Measurements from ENCODE around the gene HPS3. TPM values are rescaled to one million over a fixed set of nuclear protein-coding genes. Genes with fewer than 3 reads are reported as not detected.

Gene HPS3
- total RNA-seq, 2 experiments from 2014 or later: 26.8 to 29.0 TPM

DNA sequence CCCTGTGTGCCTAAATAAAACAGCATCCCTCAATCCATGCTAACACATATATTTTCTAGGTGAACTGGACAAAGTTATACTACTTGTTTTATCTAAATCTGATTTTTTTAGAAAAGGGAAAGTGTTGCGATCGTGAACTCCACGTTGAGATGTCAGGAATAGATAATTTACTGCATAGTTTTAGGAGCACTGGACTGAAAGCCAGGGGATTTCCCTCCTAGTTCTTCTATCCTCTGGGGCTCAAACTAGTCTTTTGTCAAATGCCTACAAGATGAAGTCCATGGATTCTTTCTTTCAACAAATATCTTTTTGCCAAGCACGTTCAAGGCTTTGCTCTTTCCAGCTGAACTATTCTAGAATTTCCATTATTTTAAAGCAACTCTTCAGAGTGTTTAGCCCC is 617 bp upstream of the HPS3 start:
- CTCF ChIA-PET: interaction anchor here (0.7 to 5.1 kb wide), 6 partner anchors 8 to 174 kb away, joined by 3 to 37 read pairs (median 10); no protein-coding TSS in a partner anchor
- ATAC-seq: no peak
- DNase-seq: no peak
- peak overlapping the region; percentile 88 for H3K27ac Mint-ChIP-seq
- POLR2A ChIA-PET: interaction anchor here (0.9 to 2.1 kb wide), 4 partner anchors 24 to 138 kb away, joined by 3 to 7 read pairs (median 6); partner anchors contain the start of gene GYG1
- peak overlapping the region; percentile 89 for H3K4me3 Mint-ChIP-seq
- H3K36me3 Mint-ChIP-seq (ENCODE audit: low read depth): peaks cover 14% of the 10 kb centered on the region
- peaks cover 12% of the 10 kb centered on the region for H3K27me3 Mint-ChIP-seq (ENCODE audit: low read depth)
- no peaks in the 10 kb centered on the region for H3K9me3 Mint-ChIP-seq (ENCODE audit: insufficient read depth)
- H3K4me1 Mint-ChIP-seq (ENCODE audit: low read depth): peaks cover 34% of the 10 kb centered on the region

DNA sequence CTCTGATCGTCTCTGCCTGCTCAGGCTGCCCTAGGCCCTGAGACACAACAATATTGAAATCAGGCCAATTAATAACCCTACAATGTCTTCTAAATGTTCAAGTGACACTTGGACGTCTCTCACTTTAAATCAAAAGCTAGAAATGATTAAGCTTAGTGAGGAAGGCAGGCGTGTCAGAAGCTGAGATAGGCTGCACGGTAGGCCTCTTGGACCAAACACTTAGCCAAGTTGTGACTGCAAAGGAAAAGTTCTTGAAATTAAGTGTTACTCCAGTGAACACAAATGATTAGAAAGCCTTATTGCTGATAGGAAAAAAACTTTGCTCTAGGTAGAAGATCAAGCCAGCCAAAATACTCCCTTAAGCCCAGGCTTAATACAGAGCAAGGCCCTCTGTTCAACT is 2.2 kb downstream of the HPS3 start:
- CTCF ChIA-PET: interaction anchor here (0.7 to 5.1 kb wide), 4 partner anchors 11 to 177 kb away, joined by 4 to 37 read pairs (median 11); no protein-coding TSS in a partner anchor
- H3K4me3 Mint-ChIP-seq: peak overlapping the region; percentile 89
- DNase-seq (no peak), ATAC-seq (no peak)
- POLR2A ChIA-PET: no interaction called here
- no peak overlapping the region for H3K27ac Mint-ChIP-seq
- H3K4me1 Mint-ChIP-seq (ENCODE audit: low read depth): peaks cover 34% of the 10 kb centered on the region
- H3K9me3 Mint-ChIP-seq (ENCODE audit: insufficient read depth): no peaks in the 10 kb centered on the region
- peaks cover 5% of the 10 kb centered on the region for H3K27me3 Mint-ChIP-seq (ENCODE audit: low read depth)
- H3K36me3 Mint-ChIP-seq (ENCODE audit: low read depth): peaks cover 19% of the 10 kb centered on the region

GRCh38 chr3:149134575-149134974 is 5.1 kb downstream of the HPS3 start:
- Mint-ChIP-seq H3K4me3 (no peak overlapping the region), H3K27ac (no peak overlapping the region), H3K9me3 (ENCODE audit: insufficient read depth) (no peaks in the 10 kb centered on the region), H3K4me1 (ENCODE audit: low read depth) (peaks cover 25% of the 10 kb centered on the region), H3K36me3 (ENCODE audit: low read depth) (peaks cover 19% of the 10 kb centered on the region), H3K27me3 (ENCODE audit: low read depth) (no peaks in the 10 kb centered on the region)
- ChIA-PET POLR2A (interaction anchor here (0.5 kb wide), 1 partner anchor 164 kb away, joined by 3 read pairs; no protein-coding TSS in a partner anchor), CTCF (interaction anchor here (0.9 to 1.5 kb wide), 2 partner anchors 14 to 23 kb away, joined by 4 read pairs; no protein-coding TSS in a partner anchor)
- no peak for ATAC-seq
- no peak for DNase-seq

DNA sequence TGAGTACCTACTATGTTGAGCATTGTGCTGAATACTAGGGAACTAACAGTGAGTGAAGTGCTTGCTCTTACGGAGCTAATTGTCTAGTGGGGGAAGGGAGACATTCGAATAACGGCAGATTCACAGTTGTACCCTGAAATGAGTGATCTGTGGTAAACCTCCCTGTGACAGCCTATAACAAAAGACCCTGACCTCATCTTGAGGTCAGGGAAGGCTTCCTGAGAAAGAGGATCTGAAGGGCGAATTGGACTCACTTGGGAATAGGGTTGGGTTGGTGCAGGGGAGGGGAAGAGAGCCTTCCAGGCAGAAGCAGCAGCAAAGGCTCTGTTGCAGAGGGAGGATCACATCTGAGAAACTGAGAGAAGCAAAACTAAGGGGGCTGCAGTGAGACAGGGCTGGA is 13.2 kb downstream of the HPS3 start:
- no peak for DNase-seq
- Mint-ChIP-seq H3K4me1 (ENCODE audit: low read depth) (peaks cover 4% of the 10 kb centered on the region), H3K27ac (no peak overlapping the region), H3K9me3 (ENCODE audit: insufficient read depth) (no peaks in the 10 kb centered on the region), H3K36me3 (ENCODE audit: low read depth) (peaks cover 36% of the 10 kb centered on the region), H3K4me3 (no peak overlapping the region), H3K27me3 (ENCODE audit: low read depth) (no peaks in the 10 kb centered on the region)
- ChIA-PET CTCF (no interaction called here), POLR2A (no interaction called here)
- no peak for ATAC-seq

DNA sequence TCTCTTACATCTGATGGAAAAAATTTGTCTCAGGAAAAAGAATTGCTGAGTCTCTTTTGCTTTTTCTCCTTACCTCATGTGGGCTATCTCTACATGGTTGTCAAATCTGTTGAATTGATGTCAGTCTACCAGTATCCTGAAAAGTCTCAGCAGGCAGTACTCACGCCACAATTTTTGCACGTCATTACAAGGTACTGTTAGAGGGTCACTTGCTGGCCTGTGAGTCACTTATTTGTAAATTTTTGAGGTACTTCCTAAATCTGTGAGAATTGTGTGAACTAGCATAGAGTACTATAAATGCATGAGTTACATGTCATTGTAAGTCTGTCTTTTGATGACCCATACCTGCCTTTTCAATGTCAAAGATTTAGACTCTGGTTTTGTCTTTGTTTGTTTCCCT is 15.9 kb downstream of the HPS3 start:
- no peak overlapping the region for H3K4me3 Mint-ChIP-seq
- H3K9me3 Mint-ChIP-seq (ENCODE audit: insufficient read depth): no peaks in the 10 kb centered on the region
- DNase-seq (no peak), ATAC-seq (no peak)
- CTCF ChIA-PET: interaction anchor here (0.8 to 1.7 kb wide), 3 partner anchors 13 to 25 kb away, joined by 3 to 13 read pairs (median 4); partner anchors contain the start of gene HPS3
- peaks cover 50% of the 10 kb centered on the region for H3K36me3 Mint-ChIP-seq (ENCODE audit: low read depth)
- POLR2A ChIA-PET: interaction anchor here (0.6 kb wide), 1 partner anchor 20 kb away, joined by 3 read pairs; no protein-coding TSS in a partner anchor
- H3K27ac Mint-ChIP-seq: peak overlapping the region; percentile 41
- no peaks in the 10 kb centered on the region for H3K27me3 Mint-ChIP-seq (ENCODE audit: low read depth)
- peaks cover 4% of the 10 kb centered on the region for H3K4me1 Mint-ChIP-seq (ENCODE audit: low read depth)

- ATAC-seq (peak; percentile 55), DNase-seq (no peak)
- Mint-ChIP-seq H3K27ac (no peak overlapping the region), H3K4me3 (no peak overlapping the region), H3K9me3 (ENCODE audit: insufficient read depth) (no peaks in the 10 kb centered on the region), H3K36me3 (ENCODE audit: low read depth) (peaks cover 49% of the 10 kb centered on the region), H3K27me3 (ENCODE audit: low read depth) (no peaks in the 10 kb centered on the region), H3K4me1 (ENCODE audit: low read depth) (peaks cover 4% of the 10 kb centered on the region)
- ChIA-PET POLR2A (interaction anchor here (0.6 to 1.1 kb wide), 2 partner anchors 19 to 42 kb away, joined by 3 read pairs; no protein-coding TSS in a partner anchor), CTCF (interaction anchor here (0.7 to 1.7 kb wide), 5 partner anchors 11 to 25 kb away, joined by 3 to 13 read pairs (median 4); partner anchors contain the start of gene HPS3)
These were observed 16.5 kb downstream of the HPS3 start for GRCh38 chr3:149145974-149146373.

DNA sequence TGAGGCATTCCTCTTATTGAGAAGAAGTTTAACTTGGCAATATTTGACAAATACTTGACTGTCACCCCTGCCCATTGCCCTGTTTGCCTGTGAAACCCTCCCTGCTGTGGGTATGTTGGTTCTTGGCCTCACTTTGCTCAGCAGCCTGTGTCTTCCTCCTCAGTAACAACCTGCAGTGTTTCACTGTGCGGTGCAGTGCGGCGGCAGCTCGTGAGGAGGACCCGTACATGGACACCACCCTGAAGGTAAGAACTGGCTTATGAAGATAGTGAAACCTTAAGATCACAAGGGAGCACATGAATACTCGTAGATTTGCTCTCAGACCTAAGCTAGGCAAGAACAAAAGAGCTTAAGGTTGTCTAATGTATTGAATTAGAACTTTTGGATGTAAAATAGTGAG is 21.0 kb downstream of the HPS3 start:
- DNase-seq (no peak), ATAC-seq (no peak)
- Mint-ChIP-seq H3K4me1 (ENCODE audit: low read depth) (peaks cover 18% of the 10 kb centered on the region), H3K36me3 (ENCODE audit: low read depth) (peaks cover 41% of the 10 kb centered on the region), H3K4me3 (no peak overlapping the region), H3K9me3 (ENCODE audit: insufficient read depth) (no peaks in the 10 kb centered on the region), H3K27me3 (ENCODE audit: low read depth) (no peaks in the 10 kb centered on the region), H3K27ac (no peak overlapping the region)
- ChIA-PET POLR2A (no interaction called here), CTCF (no interaction called here)

DNA sequence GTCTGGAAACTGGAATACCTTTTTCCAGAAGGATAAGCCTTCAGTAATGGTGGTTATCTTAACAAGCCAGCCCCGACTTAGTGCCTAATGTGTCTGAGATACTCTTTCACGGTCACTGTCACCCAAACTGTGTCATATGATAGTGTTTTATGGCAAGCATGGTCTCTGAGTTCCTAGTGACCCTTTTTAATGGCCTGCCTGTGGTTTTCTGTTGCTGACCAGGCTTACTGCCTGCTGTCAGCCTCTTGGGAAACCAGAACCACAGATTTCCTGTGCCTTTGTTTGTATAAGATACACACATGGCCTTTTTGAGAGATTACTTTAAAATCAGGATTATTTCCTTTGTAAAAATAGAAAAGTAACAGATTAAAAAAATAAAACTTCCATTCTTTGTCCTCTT is 22.4 kb downstream of the HPS3 start:
- H3K9me3 Mint-ChIP-seq (ENCODE audit: insufficient read depth): no peaks in the 10 kb centered on the region
- H3K27me3 Mint-ChIP-seq (ENCODE audit: low read depth): no peaks in the 10 kb centered on the region
- ChIA-PET POLR2A (interaction anchor here (1.2 kb wide), 1 partner anchor 22 kb away, joined by 7 read pairs; the partner anchor contains the start of gene HPS3), CTCF (interaction anchor here (1.7 kb wide), 1 partner anchor 32 kb away, joined by 6 read pairs; no protein-coding TSS in a partner anchor)
- DNase-seq (no peak), ATAC-seq (no peak)
- H3K4me3 Mint-ChIP-seq: no peak overlapping the region
- H3K4me1 Mint-ChIP-seq (ENCODE audit: low read depth): peaks cover 18% of the 10 kb centered on the region
- H3K27ac Mint-ChIP-seq: no peak overlapping the region
- peaks cover 49% of the 10 kb centered on the region for H3K36me3 Mint-ChIP-seq (ENCODE audit: low read depth)

GRCh38 chr3:149152420-149152819 is 23.0 kb downstream of the HPS3 start:
- peaks cover 51% of the 10 kb centered on the region for H3K36me3 Mint-ChIP-seq (ENCODE audit: low read depth)
- H3K4me3 Mint-ChIP-seq: no peak overlapping the region
- ATAC-seq (peak; percentile 89), DNase-seq (peak; percentile 49)
- no peaks in the 10 kb centered on the region for H3K9me3 Mint-ChIP-seq (ENCODE audit: insufficient read depth)
- ChIA-PET CTCF (interaction anchor here (1.7 kb wide), 1 partner anchor 33 kb away, joined by 6 read pairs; no protein-coding TSS in a partner anchor), POLR2A (interaction anchor here (1.2 kb wide), 1 partner anchor 23 kb away, joined by 7 read pairs; the partner anchor contains the start of gene HPS3)
- H3K27me3 Mint-ChIP-seq (ENCODE audit: low read depth): no peaks in the 10 kb centered on the region
- H3K27ac Mint-ChIP-seq: no peak overlapping the region
- H3K4me1 Mint-ChIP-seq (ENCODE audit: low read depth): peaks cover 18% of the 10 kb centered on the region

GRCh38 chr3:149153402-149153801 is 24.0 kb downstream of the HPS3 start:
- ATAC-seq (no peak), DNase-seq (no peak)
- H3K4me3 Mint-ChIP-seq: no peak overlapping the region
- peaks cover 18% of the 10 kb centered on the region for H3K4me1 Mint-ChIP-seq (ENCODE audit: low read depth)
- no peak overlapping the region for H3K27ac Mint-ChIP-seq
- H3K27me3 Mint-ChIP-seq (ENCODE audit: low read depth): no peaks in the 10 kb centered on the region
- no peaks in the 10 kb centered on the region for H3K9me3 Mint-ChIP-seq (ENCODE audit: insufficient read depth)
- peaks cover 47% of the 10 kb centered on the region for H3K36me3 Mint-ChIP-seq (ENCODE audit: low read depth)
- ChIA-PET CTCF (interaction anchor here (1.7 kb wide), 1 partner anchor 34 kb away, joined by 6 read pairs; no protein-coding TSS in a partner anchor), POLR2A (no interaction called here)

DNA sequence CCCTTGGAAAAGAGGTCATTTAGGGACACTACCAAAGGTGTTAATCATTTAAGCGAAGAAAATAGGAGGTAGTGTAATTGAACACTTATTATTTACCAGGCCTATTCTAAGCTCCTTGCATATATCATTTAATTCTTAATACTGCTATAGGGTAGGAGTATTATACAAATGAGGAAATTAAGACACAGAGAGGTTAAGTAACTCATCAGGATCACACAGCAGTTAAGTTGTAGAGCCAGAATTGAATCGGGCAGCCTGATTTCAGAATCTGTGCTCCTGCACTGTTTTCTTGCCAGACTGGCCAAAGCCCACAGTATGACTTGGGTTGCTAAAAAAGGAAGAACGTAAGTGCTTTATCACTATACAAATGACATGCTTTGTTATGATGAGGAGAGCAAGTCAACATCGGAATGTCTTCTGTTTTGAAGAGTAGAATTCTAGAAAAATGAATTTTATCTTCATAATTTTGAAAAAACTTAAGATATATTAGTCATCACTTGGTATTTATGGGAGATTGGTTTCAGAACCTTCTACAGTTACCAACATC is 31.4 kb downstream of the HPS3 start:
- no peaks in the 10 kb centered on the region for H3K9me3 Mint-ChIP-seq (ENCODE audit: insufficient read depth)
- H3K36me3 Mint-ChIP-seq (ENCODE audit: low read depth): peaks cover 52% of the 10 kb centered on the region
- no peak overlapping the region for H3K27ac Mint-ChIP-seq
- no peak for ATAC-seq
- peaks cover 8% of the 10 kb centered on the region for H3K4me1 Mint-ChIP-seq (ENCODE audit: low read depth)
- no peak for DNase-seq
- no peak overlapping the region for H3K4me3 Mint-ChIP-seq
- POLR2A ChIA-PET: no interaction called here
- no peaks in the 10 kb centered on the region for H3K27me3 Mint-ChIP-seq (ENCODE audit: low read depth)
- CTCF ChIA-PET: interaction anchor here (1.5 kb wide), 1 partner anchor 9 kb away, joined by 4 read pairs; no protein-coding TSS in a partner anchor

- CTCF ChIA-PET: interaction anchor here (1.2 kb wide), 1 partner anchor 206 kb away, joined by 3 read pairs; no protein-coding TSS in a partner anchor
These were observed 32.6 kb downstream of the HPS3 start for GRCh38 chr3:149162007-149162406.

More at GRCh38 chr3:149162007-149162406, 32.6 kb downstream of the HPS3 start:
- no peak for ATAC-seq
- Mint-ChIP-seq H3K9me3 (ENCODE audit: insufficient read depth) (no peaks in the 10 kb centered on the region), H3K36me3 (ENCODE audit: low read depth) (peaks cover 50% of the 10 kb centered on the region), H3K4me1 (ENCODE audit: low read depth) (peaks cover 8% of the 10 kb centered on the region), H3K27ac (no peak overlapping the region), H3K4me3 (no peak overlapping the region), H3K27me3 (ENCODE audit: low read depth) (no peaks in the 10 kb centered on the region)
- POLR2A ChIA-PET: no interaction called here
- no peak for DNase-seq

Data from activated CD8-positive, alpha-beta T cell treated with anti-CD3 and anti-CD28 coated beads, Interleukin-2, amount 10 ng/mL, durations not matched to agents 7 days and 5 days (primary cell).